IPS DF 6.9 (cell line): ENCODE results near the gene CCDC102A.

Experiments used
- DNase-seq: peaks from one replicate; pipeline ENCODE4 v3.0.0-alpha.2; 2013; ENCODE audit warnings: low read depth, low spot score
- H3K27ac ChIP-seq: one replicate; pipeline ENCODE4 v1.5.1; 2013; ENCODE audit warnings: low read length, control low read depth
- H3K27me3 ChIP-seq: 2 replicates; pipeline ENCODE4 v1.6.1; 2013; ENCODE audit warnings: mild to moderate bottlenecking, low read length; ENCODE audit not compliant: control insufficient read depth, insufficient read depth
- H3K36me3 ChIP-seq: 2 replicates; pipeline ENCODE4 v1.6.1; 2013; ENCODE audit warnings: low read length; ENCODE audit not compliant: control insufficient read depth, insufficient read depth
- H3K4me1 ChIP-seq: 2 replicates; pipeline ENCODE4 v1.6.1; 2013; ENCODE audit warnings: low read length; ENCODE audit not compliant: control insufficient read depth, insufficient read depth
- H3K4me3 ChIP-seq: 2 replicates; pipeline ENCODE4 v1.5.1; 2013; ENCODE audit warnings: mild to moderate bottlenecking, low read length
- H3K9me3 ChIP-seq: 2 replicates; pipeline ENCODE4 v1.6.1; 2013; ENCODE audit warnings: low read length, inconsistent platforms; ENCODE audit not compliant: control insufficient read depth, insufficient read depth
- WGBS: extraction: QIAGEN DNeasy Blood & Tissue Kit; methylation state at CpG from one replicate; pipeline ENCODE4 v1.1.7; 2013; ENCODE audit warnings: mixed read lengths, missing lambda C conversion rate; ENCODE audit not compliant: insufficient read length, insufficient coverage; 5-methylcytosine and 5-hydroxymethylcytosine counted together

Gene CCDC102A

GRCh38 chr16:57469917-57470470 is 66.4 kb downstream of the CCDC102A start:
- Histone ChIP-seq H3K9me3 (no peaks in the 10 kb centered on the region), H3K27me3 (no peaks in the 10 kb centered on the region), H3K36me3 (peaks cover 37% of the 10 kb centered on the region), H3K4me3 (no peak overlapping the region), H3K4me1 (peaks cover 2% of the 10 kb centered on the region), H3K27ac (no peak overlapping the region)
- DNase-seq: no peak
- no CpG with 5 or more reads among the region's 9 CpGs for WGBS

DNA sequence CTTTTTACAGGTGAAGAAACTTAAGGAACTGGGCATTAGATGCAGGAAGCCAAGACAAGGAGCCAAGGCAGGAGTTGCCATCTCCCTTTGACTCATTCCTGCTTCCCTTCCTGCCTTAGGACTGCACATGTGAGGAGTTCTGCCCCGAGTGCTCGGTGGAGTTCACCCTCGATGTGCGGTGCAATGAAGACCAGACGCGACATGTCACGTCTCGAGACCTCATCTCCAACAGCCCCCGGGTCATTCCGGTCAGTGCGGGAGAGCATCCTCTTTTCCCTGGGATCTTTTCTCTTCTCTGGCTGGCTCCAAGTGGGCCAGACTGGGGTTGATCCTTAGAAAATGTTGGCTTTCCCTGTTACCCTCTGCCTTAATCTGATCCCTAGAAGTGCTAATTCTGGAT is 67.3 kb downstream of the CCDC102A start:
- H3K9me3 ChIP-seq: no peaks in the 10 kb centered on the region
- no CpG with 5 or more reads among the region's 11 CpGs for WGBS
- H3K4me1 ChIP-seq: peaks cover 2% of the 10 kb centered on the region
- DNase-seq: no peak
- no peak overlapping the region for H3K27ac ChIP-seq
- no peak overlapping the region for H3K4me3 ChIP-seq
- peaks cover 40% of the 10 kb centered on the region for H3K36me3 ChIP-seq
- no peaks in the 10 kb centered on the region for H3K27me3 ChIP-seq

GRCh38 chr16:57468346-57468745 is 68.0 kb downstream of the CCDC102A start:
- Histone ChIP-seq H3K27ac (no peak overlapping the region), H3K9me3 (no peaks in the 10 kb centered on the region), H3K27me3 (no peaks in the 10 kb centered on the region), H3K4me3 (no peak overlapping the region), H3K36me3 (peaks cover 34% of the 10 kb centered on the region), H3K4me1 (peaks cover 2% of the 10 kb centered on the region)
- DNase-seq: no peak
- WGBS: 100% methylated on average over 1 of the region's 2 CpGs

- Histone ChIP-seq H3K9me3 (no peaks in the 10 kb centered on the region), H3K27ac (no peak overlapping the region), H3K4me3 (no peak overlapping the region), H3K4me1 (no peaks in the 10 kb centered on the region), H3K36me3 (peaks cover 23% of the 10 kb centered on the region), H3K27me3 (no peaks in the 10 kb centered on the region)
- no peak for DNase-seq
- WGBS: no CpG with 5 or more reads among the region's 2 CpGs
These were observed 71.8 kb downstream of the CCDC102A start for GRCh38 chr16:57464523-57464922.

GRCh38 chr16:57462978-57463362 is 73.4 kb downstream of the CCDC102A start:
- H3K27ac ChIP-seq: no peak overlapping the region
- DNase-seq: no peak
- H3K4me1 ChIP-seq: no peaks in the 10 kb centered on the region
- no peaks in the 10 kb centered on the region for H3K27me3 ChIP-seq
- peaks cover 15% of the 10 kb centered on the region; the same call in 1 of the 2 replicates for H3K36me3 ChIP-seq
- no peaks in the 10 kb centered on the region for H3K9me3 ChIP-seq
- WGBS: no CpG with 5 or more reads among the region's 16 CpGs
- peak overlapping the region; percentile 79 for H3K4me3 ChIP-seq

DNA sequence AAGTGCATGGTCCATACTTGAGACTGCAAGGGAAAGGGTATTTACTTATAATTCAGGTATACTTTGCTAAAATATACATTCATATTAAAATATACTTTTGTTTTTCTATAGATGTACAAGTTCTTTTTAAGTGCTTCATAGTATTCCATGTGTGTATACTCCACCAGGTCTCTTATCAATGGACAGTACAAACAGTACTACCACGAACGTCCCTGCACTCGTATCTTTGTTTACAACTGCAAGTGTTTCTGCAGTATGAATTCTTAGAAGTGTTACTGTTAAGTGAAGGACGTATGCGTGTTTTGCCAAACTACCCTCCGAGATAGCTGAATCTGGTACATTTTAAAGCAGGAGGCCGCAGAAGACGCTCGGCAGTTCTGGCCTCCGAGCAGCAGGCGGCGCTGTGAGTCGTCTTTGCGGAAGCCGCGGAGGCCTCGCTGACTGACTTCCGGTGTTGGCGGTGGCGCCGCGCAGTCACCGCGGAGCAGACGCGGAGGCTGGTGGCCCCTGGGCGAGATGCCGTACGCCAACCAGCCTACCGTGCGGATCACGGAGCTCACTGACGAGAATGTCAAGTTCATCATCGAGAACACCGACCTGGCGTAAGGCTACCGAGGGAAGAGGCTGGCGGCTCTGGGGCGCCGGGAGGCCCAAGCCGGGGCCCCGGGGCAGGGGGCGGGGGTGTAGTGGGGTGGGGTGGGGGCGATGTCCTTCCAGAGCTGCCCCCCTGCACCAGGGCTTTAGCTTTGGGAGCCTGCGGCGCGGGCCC is 74.0 kb downstream of the CCDC102A start, which contains the start of gene POLR2C:
TSS of gene POLR2C (plus strand) at position 471 of the 769 bp plus-strand sequence. CDS start at position 517, 46 bp downstream.
- no CpG with 5 or more reads among the region's 47 CpGs for WGBS
- Histone ChIP-seq H3K4me1 (no peaks in the 10 kb centered on the region), H3K27me3 (no peaks in the 10 kb centered on the region), H3K27ac (no peak within 1 kb of the TSS), H3K36me3 (peaks cover 21% of the 10 kb centered on the region; the same call in 1 of the 2 replicates), H3K4me3 (peak within 1 kb of the TSS; percentile 79), H3K9me3 (no peaks in the 10 kb centered on the region)
- DNase-seq: peak; percentile 76
